B cell (primary cell): ENCODE results near the gene BRAP. TPM values are rescaled to one million over a fixed set of nuclear protein-coding genes. Genes with fewer than 3 reads are reported as not detected.
"Not testable (repeated sequence)": the region's sequence is repeated elsewhere in the genome, so short reads cannot be mapped to it uniquely, and the experiment has no call there.

Experiments
- ATAC-seq: fragments of 200-7000 bp; cut with Tn5 transposase; one replicate; pipeline ENCODE4 v1.10.0; 2021; ENCODE audit warnings: low read depth, mild to moderate bottlenecking, moderate number of reproducible peaks, moderate library complexity
- CTCF ChIA-PET: fragments of 350-600 bp; sonication (Branson Sonifier 250); formaldehyde crosslinking; loops from one replicate; lab custom pipeline; 2021; ENCODE audit warnings: antibody characterized with exemption, inconsistent platforms; lab: Charles Lee
- POLR2A ChIA-PET: fragments of 350-600 bp; sonication (Branson Sonifier 250); formaldehyde crosslinking; loops from one replicate; lab custom pipeline; 2021; ENCODE audit warnings: antibody characterized with exemption; lab: Charles Lee
- DNase-seq: peaks from one replicate; pipeline ENCODE4 v3.0.0; 2013
- H2AFZ ChIP-seq: 2 replicates; pipeline ENCODE4 v1.6.1; 2012; ENCODE audit warnings: mild to moderate bottlenecking, low read depth, low read length; ENCODE audit not compliant: insufficient read depth, poor library complexity, severe bottlenecking
- H3K27ac ChIP-seq, 2 donors: 1 replicate in 1 of 2; 2 replicates in 1 of 2; pipeline ENCODE4 v1.5.1; 2012 to 2013; ENCODE audit warnings: low read length in 2 of 2, mild to moderate bottlenecking in 2 of 2, moderate library complexity in 1 of 2
- H3K27me3 ChIP-seq, 4 experiments: fragments of 200-600 bp in 1 of 4; sonication (generic) in 1 of 4; replicated peaks in 1 of 4; 1 replicate in 2 of 4; 2 replicates in 2 of 4; pipeline versions ENCODE4 v1.6.1 to v1.7.0; 2013 to 2016; ENCODE audit warnings: low read length in 3 of 4, mild to moderate bottlenecking in 2 of 4, mixed read lengths in 1 of 4, moderate library complexity in 1 of 4; ENCODE audit not compliant: insufficient read depth in 4 of 4, control insufficient read depth in 3 of 4; ENCODE audit errors: control extremely low read depth in 1 of 4
- H3K36me3 ChIP-seq, 2 experiments: replicated peaks in 1 of 2; 1 replicate in 1 of 2; 2 replicates in 1 of 2; pipeline versions ENCODE4 v1.6.1 to v1.7.1; 2013; ENCODE audit warnings: low read length in 1 of 2; ENCODE audit not compliant: insufficient read depth in 2 of 2, control insufficient read depth in 1 of 2; ENCODE audit errors: control extremely low read depth in 1 of 2, extremely low read depth in 1 of 2
- H3K4me1 ChIP-seq, 2 donors: fragments of 200-600 bp in 1 of 2; sonication (generic) in 1 of 2; 1 replicate in 1 of 2; 2 replicates in 1 of 2; pipeline versions ENCODE4 v1.5.1 to v1.6.1; 2013 to 2017; ENCODE audit warnings: low read length in 2 of 2; ENCODE audit not compliant: control insufficient read depth in 2 of 2, insufficient read depth in 2 of 2
- H3K4me2 ChIP-seq: replicated peaks from 2 replicates; pipeline ENCODE3; 2012; ENCODE audit warnings: mild to moderate bottlenecking, low read depth, low read length; ENCODE audit not compliant: poor library complexity, severe bottlenecking
- H3K4me3 ChIP-seq, 5 experiments: fragments of 200-600 bp in 1 of 5; sonication (generic) in 1 of 5; 1 replicate in 3 of 5; 2 replicates in 2 of 5; pipeline versions ENCODE4 v1.5.1 to v1.7.0; 2011 to 2016; ENCODE audit warnings: low read length in 4 of 5, mild to moderate bottlenecking in 4 of 5, low read depth in 2 of 5, control low read depth in 1 of 5, moderate library complexity in 1 of 5; ENCODE audit not compliant: insufficient read depth in 1 of 5; ENCODE audit errors: control extremely low read depth in 1 of 5, extremely low read depth in 1 of 5
- H3K79me2 ChIP-seq: fragments of 200-600 bp; sonication (generic); one replicate; pipeline ENCODE4 v1.6.0; 2016; ENCODE audit warnings: low read length; ENCODE audit not compliant: control insufficient read depth, insufficient read depth
- H3K9ac ChIP-seq: fragments of 200-600 bp; sonication (generic); 2 replicates; pipeline ENCODE4 v1.6.1; 2017; ENCODE audit warnings: mild to moderate bottlenecking, low read length, moderate library complexity
- H3K9me3 ChIP-seq, 3 donors: one replicate each; pipeline versions ENCODE4 v1.6.1 to v1.7.1; 2013; ENCODE audit warnings: low read length in 2 of 3; ENCODE audit not compliant: control insufficient read depth in 2 of 3, insufficient read depth in 1 of 3; ENCODE audit errors: control extremely low read depth in 1 of 3
- H4K20me1 ChIP-seq: 2 replicates; pipeline ENCODE4 v1.6.0; 2012; ENCODE audit warnings: mild to moderate bottlenecking, low read length; ENCODE audit not compliant: insufficient read depth, control insufficient read depth, poor library complexity, severe bottlenecking
- H3K27ac Mint-ChIP-seq: one replicate; pipeline ENCODE4 v1.8.0; 2021; ENCODE audit warnings: mixed read lengths
- H3K27me3 Mint-ChIP-seq: one replicate; pipeline ENCODE4 v1.8.0; 2021; ENCODE audit warnings: mixed read lengths
- H3K4me1 Mint-ChIP-seq: one replicate; pipeline ENCODE4 v1.8.0; 2021; ENCODE audit warnings: mixed read lengths
- H3K4me3 Mint-ChIP-seq: one replicate; pipeline ENCODE4 v1.8.0; 2021; ENCODE audit warnings: mixed read lengths
- H3K9me3 Mint-ChIP-seq: one replicate; pipeline ENCODE4 v1.8.0; 2022; ENCODE audit warnings: mixed read lengths; ENCODE audit not compliant: insufficient read depth
- CTCF ChIP-seq: fragments of 200-600 bp; IDR thresholded peaks from one replicate; pipeline ENCODE4 v1.8.0; 2022; ENCODE audit warnings: antibody characterized with exemption, mild to moderate bottlenecking
- EZH2 ChIP-seq: IDR thresholded peaks from 2 replicates; pipeline ENCODE4 v1.6.1; 2012; ENCODE audit warnings: borderline replicate concordance, low read depth, mild to moderate bottlenecking, moderate library complexity, low read length; ENCODE audit not compliant: insufficient read depth, poor library complexity, severe bottlenecking
- WGBS: methylation state at CpG from one replicate; pipeline ENCODE4 v1.1.5; 2013; ENCODE audit warnings: missing lambda C conversion rate; ENCODE audit not compliant: insufficient coverage; 5-methylcytosine and 5-hydroxymethylcytosine counted together
- intact Hi-C: fragments of 100-400 bp; cut with micrococcal nuclease; formaldehyde crosslinking; loops from one replicate; pipeline ENCODE4 v1.10.0; 2022
- polyA plus RNA-seq: library from polyadenylated mRNA; depleted of rRNA; stranded (reverse); fragments of >200 nt; gene quantifications from 2 replicates; pipeline ENCODE4 v1.2.3, GENCODE V29; 2012
- total RNA-seq, 2 donors: library from RNA; stranded (reverse); fragments of 120-200 nt in 1 of 2; gene quantifications; 1 replicate in 1 of 2; 2 replicates in 1 of 2; pipeline versions ENCODE4 v1.2.3 to v1.2.4, GENCODE V29; 2013 to 2022

BRAP gene
- total and polyA plus RNA-seq, 2 donors (not counting 1 experiment from before 2014, with no cell fraction given), result 10.4 to 25.7 TPM

GRCh38 chr12:111602348-111602747, 83.4 kb downstream of the BRAP start:
- no CpG with 5 or more reads among the region's 2 CpGs for WGBS
- Histone ChIP-seq H3K9me3 (no peaks in the 10 kb centered on the region), H3K27ac (no peak overlapping the region), H3K4me2 (no peak overlapping the region), H3K27me3 (no peaks in the 10 kb centered on the region), H2AFZ (no peak overlapping the region), H3K36me3 (no peaks in the 10 kb centered on the region), H3K4me3 (no peak overlapping the region), H3K79me2 (peaks cover 12% of the 10 kb centered on the region), H3K9ac (no peak overlapping the region), H3K4me1 (peaks cover 6 to 10% of the 10 kb centered on the region in 2 donors), H4K20me1 (no peaks in the 10 kb centered on the region)
- ChIA-PET POLR2A (no interaction called here), CTCF (no interaction called here)
- no peak overlapping the region for H3K4me3 Mint-ChIP-seq
- H3K27me3 Mint-ChIP-seq, result no peaks in the 10 kb centered on the region
- intact Hi-C loops, result no loop called here
- H3K27ac Mint-ChIP-seq, result no peak overlapping the region
- DNase-seq, result no peak
- H3K4me1 Mint-ChIP-seq, result peaks cover 12% of the 10 kb centered on the region
- H3K9me3 Mint-ChIP-seq, result no peaks in the 10 kb centered on the region
- TF ChIP-seq CTCF (no peak), EZH2 (no peak)
- ATAC-seq, result no peak

- H3K4me1 Mint-ChIP-seq, result peaks cover 24% of the 10 kb centered on the region
Observed at GRCh38 chr12:111600986-111601385, 84.8 kb downstream of the BRAP start.

More at GRCh38 chr12:111600986-111601385, 84.8 kb downstream of the BRAP start:
- ATAC-seq, H2AFZ ChIP-seq, H3K9me3 ChIP-seq, CTCF ChIA-PET, H3K9me3 Mint-ChIP-seq, H3K27ac Mint-ChIP-seq, H3K27ac ChIP-seq, DNase-seq, H3K9ac ChIP-seq, H3K4me3 Mint-ChIP-seq, H4K20me1 ChIP-seq, H3K36me3 ChIP-seq, H3K27me3 ChIP-seq, H3K27me3 Mint-ChIP-seq, H3K4me3 ChIP-seq, H3K4me2 ChIP-seq, POLR2A ChIA-PET, intact Hi-C loops: not testable (repeated sequence)
- H3K4me1 ChIP-seq, result peaks cover 15% of the 10 kb centered on the region in 2 donors
- WGBS, result 97% methylated on average over 12 of the region's 12 CpGs
- H3K79me2 ChIP-seq, result peaks cover 25% of the 10 kb centered on the region
